A549 (cell line): ENCODE measurements around the gene DCLK2. TPM values are rescaled to one million over a fixed set of nuclear protein-coding genes. Genes with fewer than 3 reads are reported as not detected.

Source experiments
- ATAC-seq, 2 experiments: fragments of 200-7000 bp in 1 of 2; fragments of >200 bp in 1 of 2; cut with Nextera tagmentation in 1 of 2; cut with Tn5 transposase in 1 of 2; 3 replicates each; pipeline versions ENCODE4 v1.8.0 to v1.9.1; 2018 to 2020; ENCODE audit warnings: mild to moderate bottlenecking in 1 of 2, moderate library complexity in 1 of 2
- CTCF ChIA-PET: fragments of 300-600 bp; sonication (Branson Sonifier 250); formaldehyde crosslinking; extraction: SDS; loops from one replicate; lab custom pipeline; 2021; ENCODE audit warnings: antibody characterized with exemption, inconsistent platforms; lab: Yijun Ruan, JAX
- POLR2A ChIA-PET: fragments of 350-600 bp; formaldehyde crosslinking; extraction: SDS; loops from one replicate; lab custom pipeline; 2021; ENCODE audit warnings: antibody characterized with exemption, inconsistent platforms; lab: Yijun Ruan, JAX
- DNase-seq, 2 experiments: peaks; one replicate each; pipeline versions ENCODE4 v3.0.0 to v3.0.0-alpha.2; 2011 to 2016; ENCODE audit warnings: low read depth in 1 of 2, low spot score in 1 of 2
- FAIRE-seq: peaks from 2 replicates; lab custom pipeline; 2011; peaks lifted over from hg19 to GRCh38; lab: Jason Lieb, UNC
- H3K27ac ChIP-seq, 2 experiments: fragments of >200 bp; sonication (Bioruptor Twin); formaldehyde crosslinking; 3 replicates each; pipeline ENCODE4 v1.5.1; 2016 to 2017
- H3K4me1 ChIP-seq: fragments of >200 bp; sonication (Bioruptor Twin); formaldehyde crosslinking; 3 replicates; pipeline ENCODE4 v1.6.1; 2016
- H3K4me2 ChIP-seq: fragments of >200 bp; sonication (Bioruptor Twin); formaldehyde crosslinking; 3 replicates; pipeline ENCODE4 v1.6.1; 2016
- H3K4me3 ChIP-seq: fragments of >200 bp; sonication (Bioruptor Twin); formaldehyde crosslinking; 3 replicates; pipeline ENCODE4 v1.5.1; 2016
- H3K9me3 ChIP-seq: fragments of >200 bp; sonication (Bioruptor Twin); formaldehyde crosslinking; 3 replicates; pipeline ENCODE4 v1.6.1; 2016
- CBX8 ChIP-seq: fragments of 200-600 bp; sonication (generic); IDR thresholded peaks from 2 replicates; pipeline ENCODE4 v1.6.1; 2016
- CEBPB ChIP-seq, 2 experiments: fragments of >200 bp in 1 of 2; sonication (Bioruptor Twin) in 1 of 2; formaldehyde crosslinking in 1 of 2; IDR thresholded peaks; 2 replicates each; pipeline ENCODE4 v1.6.1; 2012 to 2016
- CHD2 ChIP-seq: fragments of 150-350 bp; IDR thresholded peaks from 2 replicates; pipeline ENCODE4 v1.6.1; 2014; ENCODE audit warnings: low read length; ENCODE audit not compliant: partially characterized antibody
- EHF ChIP-seq: fragments of 250-450 bp; sonication (Bioruptor Pico); IDR thresholded peaks from 2 replicates; pipeline ENCODE4 v1.5.0; 2020; ENCODE audit warnings: mild to moderate bottlenecking
- EHMT2 ChIP-seq: fragments of 200-600 bp; sonication (generic); IDR thresholded peaks from 2 replicates; pipeline ENCODE4 v1.6.1; 2016; ENCODE audit warnings: antibody characterized with exemption, low read depth, mild to moderate bottlenecking, moderate library complexity
- ESRRA ChIP-seq: fragments of 150-350 bp; IDR thresholded peaks from 2 replicates; pipeline ENCODE4 v1.6.1; 2014; ENCODE audit warnings: mild to moderate bottlenecking, low read length, borderline replicate concordance
- FOSL2 ChIP-seq, 2 experiments: fragments of 450-650 bp in 1 of 2; fragments of >200 bp in 1 of 2; sonication (Bioruptor Twin) in 1 of 2; formaldehyde crosslinking; IDR thresholded peaks; 2 replicates each; pipeline versions ENCODE4 v1.5.0 to v1.6.1; 2016 to 2020; ENCODE audit warnings: mild to moderate bottlenecking in 1 of 2, moderate library complexity in 1 of 2
- HDAC2 ChIP-seq: fragments of 200-600 bp; sonication (generic); IDR thresholded peaks from 2 replicates; pipeline ENCODE4 v1.6.1; 2016
- HOXB13 ChIP-seq: fragments of 250-450 bp; sonication (Bioruptor Pico); IDR thresholded peaks from 2 replicates; pipeline ENCODE4 v1.5.0; 2020; ENCODE audit warnings: low read depth, mild to moderate bottlenecking, moderate library complexity
- HOXB5 ChIP-seq: fragments of 250-450 bp; sonication (Bioruptor Pico); IDR thresholded peaks from 2 replicates; pipeline ENCODE4 v1.5.0; 2020; ENCODE audit warnings: mild to moderate bottlenecking, moderate library complexity
- KDM1A ChIP-seq: fragments of 200-600 bp; sonication (generic); IDR thresholded peaks from 2 replicates; pipeline ENCODE4 v1.6.1; 2016; ENCODE audit warnings: low read depth, mild to moderate bottlenecking
- MAFK ChIP-seq: fragments of 450-650 bp; IDR thresholded peaks from 2 replicates; pipeline ENCODE4 v1.6.1; 2014; ENCODE audit not compliant: partially characterized antibody
- MAZ ChIP-seq: fragments of 150-350 bp; IDR thresholded peaks from 2 replicates; pipeline ENCODE4 v1.6.1; 2014; ENCODE audit warnings: antibody characterized with exemption, low read depth, low read length, borderline replicate concordance
- MYC ChIP-seq: IDR thresholded peaks from 2 replicates; pipeline ENCODE4 v1.6.1; 2012; ENCODE audit warnings: mild to moderate bottlenecking, inconsistent platforms, low read length, improper control_type of control experiment, borderline replicate concordance
- POLR2AphosphoS2 ChIP-seq: conservative IDR thresholded peaks from 2 replicates; pipeline ENCODE4 v1.6.1; 2012; ENCODE audit warnings: low read length, improper control_type of control experiment, inconsistent platforms
- RARB ChIP-seq: fragments of 250-450 bp; sonication (Bioruptor Pico); IDR thresholded peaks from 2 replicates; pipeline ENCODE4 v1.8.0; 2021; ENCODE audit warnings: mild to moderate bottlenecking, moderate library complexity
- RFX5 ChIP-seq: fragments of 450-650 bp; IDR thresholded peaks from 2 replicates; pipeline ENCODE4 v1.7.1; 2014; ENCODE audit warnings: antibody characterized with exemption, mild to moderate bottlenecking, moderate library complexity
- TFCP2L1 ChIP-seq: fragments of 250-450 bp; sonication (Bioruptor Pico); IDR thresholded peaks from 2 replicates; pipeline ENCODE4 v1.5.0; 2021; ENCODE audit warnings: mild to moderate bottlenecking
- ZC3H11A ChIP-seq: fragments of 450-650 bp; IDR thresholded peaks from 2 replicates; pipeline ENCODE4 v1.6.1; 2014; ENCODE audit warnings: antibody characterized with exemption, mild to moderate bottlenecking
- ZFP36 ChIP-seq: fragments of 450-650 bp; IDR thresholded peaks from 2 replicates; pipeline ENCODE4 v1.6.1; 2014; ENCODE audit warnings: borderline replicate concordance; ENCODE audit not compliant: partially characterized antibody
- ZSCAN20 ChIP-seq: fragments of 250-450 bp; sonication (Bioruptor Pico); IDR thresholded peaks from 2 replicates; pipeline ENCODE4 v1.8.0; 2022; ENCODE audit warnings: mild to moderate bottlenecking, moderate library complexity
- WGBS: methylation state at CpG from one replicate; pipeline ENCODE4 v1.1.6; 2017; ENCODE audit errors: missing lambda C conversion rate; 5-methylcytosine and 5-hydroxymethylcytosine counted together
- polyA plus RNA-seq, 4 experiments: library from polyadenylated mRNA; depleted of rRNA in 3 of 4; stranded (reverse); fragments of >200 nt; fragmentation: RNase III in 1 of 4; extraction: RNeasy Plus Mini Kit Qiagen cat#74134 plus additional on column Dnase treatment in 1 of 4; gene quantifications; 2 replicates in 3 of 4; 3 replicates in 1 of 4; pipeline ENCODE4 v1.2.3, GENCODE V29; 2011 to 2017
- TF ChIP-seq, protein P1 (sequence below): IDR thresholded peaks from 2 replicates; pipeline ENCODE4 v1.6.1; 2012; ENCODE audit warnings: low read depth, borderline replicate concordance
- TF ChIP-seq, protein P2 (sequence below): fragments of 200-600 bp; sonication (generic); IDR thresholded peaks from 2 replicates; pipeline ENCODE4 v1.6.1; 2016; ENCODE audit warnings: antibody characterized with exemption, mild to moderate bottlenecking, moderate library complexity
- TF ChIP-seq, protein P3 (sequence below): IDR thresholded peaks from 2 replicates; pipeline ENCODE4 v1.6.1; 2012

Gene DCLK2
- polyA plus RNA-seq, 2 of the 4 experiments (the other 2 are of a cell fraction), result 8.1 to 11.6 TPM

GRCh38 chr4:150046728-150047217, 31.5 kb upstream of the DCLK2 start:
- 51% methylated on average over 5 of the region's 5 CpGs for WGBS
- DNase-seq, result no peak
- Histone ChIP-seq H3K9me3 (no peaks in the 10 kb centered on the region), H3K4me2 (no peak overlapping the region), H3K4me1 (0 out of 3 replicates have a peak, but pooled peaks cover 3% of the 10 kb centered on the region), H3K4me3 (no peak overlapping the region), H3K27ac (no peak overlapping the region)
- ChIA-PET POLR2A (no interaction called here), CTCF (interaction anchor here (0.6 to 0.8 kb wide), 2 partner anchors 10 to 162 kb away, joined by 3 to 4 read pairs; no protein-coding TSS in a partner anchor)
- ATAC-seq, result no peak
- FAIRE-seq, result no peak
- TF ChIP-seq, protein P1, sequence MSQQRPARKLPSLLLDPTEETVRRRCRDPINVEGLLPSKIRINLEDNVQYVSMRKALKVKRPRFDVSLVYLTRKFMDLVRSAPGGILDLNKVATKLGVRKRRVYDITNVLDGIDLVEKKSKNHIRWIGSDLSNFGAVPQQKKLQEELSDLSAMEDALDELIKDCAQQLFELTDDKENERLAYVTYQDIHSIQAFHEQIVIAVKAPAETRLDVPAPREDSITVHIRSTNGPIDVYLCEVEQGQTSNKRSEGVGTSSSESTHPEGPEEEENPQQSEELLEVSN, result no peak
- TF ChIP-seq, protein P2, sequence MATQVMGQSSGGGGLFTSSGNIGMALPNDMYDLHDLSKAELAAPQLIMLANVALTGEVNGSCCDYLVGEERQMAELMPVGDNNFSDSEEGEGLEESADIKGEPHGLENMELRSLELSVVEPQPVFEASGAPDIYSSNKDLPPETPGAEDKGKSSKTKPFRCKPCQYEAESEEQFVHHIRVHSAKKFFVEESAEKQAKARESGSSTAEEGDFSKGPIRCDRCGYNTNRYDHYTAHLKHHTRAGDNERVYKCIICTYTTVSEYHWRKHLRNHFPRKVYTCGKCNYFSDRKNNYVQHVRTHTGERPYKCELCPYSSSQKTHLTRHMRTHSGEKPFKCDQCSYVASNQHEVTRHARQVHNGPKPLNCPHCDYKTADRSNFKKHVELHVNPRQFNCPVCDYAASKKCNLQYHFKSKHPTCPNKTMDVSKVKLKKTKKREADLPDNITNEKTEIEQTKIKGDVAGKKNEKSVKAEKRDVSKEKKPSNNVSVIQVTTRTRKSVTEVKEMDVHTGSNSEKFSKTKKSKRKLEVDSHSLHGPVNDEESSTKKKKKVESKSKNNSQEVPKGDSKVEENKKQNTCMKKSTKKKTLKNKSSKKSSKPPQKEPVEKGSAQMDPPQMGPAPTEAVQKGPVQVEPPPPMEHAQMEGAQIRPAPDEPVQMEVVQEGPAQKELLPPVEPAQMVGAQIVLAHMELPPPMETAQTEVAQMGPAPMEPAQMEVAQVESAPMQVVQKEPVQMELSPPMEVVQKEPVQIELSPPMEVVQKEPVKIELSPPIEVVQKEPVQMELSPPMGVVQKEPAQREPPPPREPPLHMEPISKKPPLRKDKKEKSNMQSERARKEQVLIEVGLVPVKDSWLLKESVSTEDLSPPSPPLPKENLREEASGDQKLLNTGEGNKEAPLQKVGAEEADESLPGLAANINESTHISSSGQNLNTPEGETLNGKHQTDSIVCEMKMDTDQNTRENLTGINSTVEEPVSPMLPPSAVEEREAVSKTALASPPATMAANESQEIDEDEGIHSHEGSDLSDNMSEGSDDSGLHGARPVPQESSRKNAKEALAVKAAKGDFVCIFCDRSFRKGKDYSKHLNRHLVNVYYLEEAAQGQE, result no peak
- TF ChIP-seq POLR2AphosphoS2 (no peak), MAFK (no peak), RFX5 (no peak), HOXB5 (CRISPR knock-in tag) (no peak), ZFP36 (no peak), EHF (CRISPR knock-in tag) (no peak), CBX8 (no peak), KDM1A (no peak), RARB (CRISPR knock-in tag) (no peak), TFCP2L1 (CRISPR knock-in tag) (no peak), HDAC2 (no peak)
- TF ChIP-seq, protein P3, sequence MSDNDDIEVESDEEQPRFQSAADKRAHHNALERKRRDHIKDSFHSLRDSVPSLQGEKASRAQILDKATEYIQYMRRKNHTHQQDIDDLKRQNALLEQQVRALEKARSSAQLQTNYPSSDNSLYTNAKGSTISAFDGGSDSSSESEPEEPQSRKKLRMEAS, result no peak

DNA sequence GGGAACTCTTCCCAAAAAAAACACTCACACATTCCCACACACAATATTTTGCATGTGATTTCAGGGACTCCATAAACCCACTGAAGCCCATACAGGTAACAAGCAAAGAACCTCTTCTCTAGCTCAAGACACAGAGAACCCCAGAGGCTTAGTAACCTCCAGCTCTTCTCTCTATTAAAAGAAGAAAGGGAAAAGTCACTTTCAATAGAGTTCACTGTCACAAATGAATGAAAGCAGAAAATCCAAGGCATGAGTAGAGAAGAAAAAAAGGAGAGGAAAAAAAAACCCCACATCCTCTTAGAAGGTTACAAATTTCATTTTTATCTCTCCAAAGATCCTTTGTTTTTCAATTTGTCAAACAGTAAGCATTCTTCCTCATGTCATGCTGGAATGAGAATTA, 30.7 kb upstream of the DCLK2 start:
- no peaks in the 10 kb centered on the region for H3K9me3 ChIP-seq
- H3K4me1 ChIP-seq, result 0 out of 3 replicates have a peak, but pooled peaks cover 3% of the 10 kb centered on the region
- TF ChIP-seq ZSCAN20 (CRISPR knock-in tag) (no peak), HOXB13 (no peak), ZC3H11A (no peak), MYC (no peak), CBX8 (no peak), MAZ (no peak), EHMT2 (no peak), CHD2 (no peak), FOSL2 (IDR thresholded peaks at IDR 0.05) (no peak), FOSL2 (CRISPR knock-in tag; IDR thresholded peaks at IDR 0.05) (no peak), CEBPB (IDR thresholded peaks at IDR 0.05) (no peak), POLR2AphosphoS2 (no peak), ESRRA (no peak)
- TF ChIP-seq, protein P1, result no peak
- POLR2A ChIA-PET, result no interaction called here
- DNase-seq, result no peak
- H3K4me3 ChIP-seq, result no peak overlapping the region
- no peak for ATAC-seq
- CTCF ChIA-PET, result no interaction called here
- no peak overlapping the region for H3K27ac ChIP-seq
- no peak for FAIRE-seq
- H3K4me2 ChIP-seq, result no peak overlapping the region
